ENCODE measurements around the gene PRPSAP1. TPM values are rescaled to one million over a fixed set of nuclear protein-coding genes. Genes with fewer than 3 reads are reported as not detected.

PRPSAP1 gene
- total RNA-seq, 2 experiments from 2014 or later, result 64.2 to 74.1 TPM

DNA sequence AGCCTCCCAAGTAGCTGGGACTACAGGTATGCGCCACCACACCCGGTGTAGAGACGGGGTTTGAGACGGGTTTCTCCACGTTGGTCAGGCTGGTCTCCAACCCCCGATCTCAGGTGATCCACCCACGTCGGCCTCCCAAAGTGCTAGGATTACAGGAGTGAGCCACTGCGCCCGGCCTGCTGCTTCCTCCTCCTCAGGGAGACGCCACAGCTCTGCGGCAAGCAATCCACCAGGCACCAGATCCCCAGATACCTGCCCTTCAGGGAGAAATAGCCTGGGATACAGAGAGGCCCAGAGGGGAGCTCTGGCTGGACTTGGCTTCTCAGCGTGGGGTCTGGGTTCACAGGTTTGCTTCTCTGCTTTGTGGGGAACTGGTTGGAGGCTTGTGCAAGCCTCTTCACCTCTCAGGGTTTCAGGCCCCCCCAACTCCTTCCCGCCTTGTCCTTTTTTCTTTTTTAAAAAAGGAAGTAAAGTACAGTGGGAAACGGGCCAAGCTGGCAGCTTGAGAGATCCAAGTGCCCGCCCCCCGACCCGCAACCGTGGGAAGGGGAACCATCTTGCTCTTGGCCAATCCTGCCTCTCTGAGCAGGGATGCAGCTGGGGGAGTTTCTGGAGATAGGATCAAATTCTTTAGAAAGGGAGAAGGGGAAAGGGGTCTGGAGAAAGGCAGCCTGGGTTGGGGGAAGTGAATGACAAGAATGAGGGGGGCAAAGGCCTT is 28.1 kb upstream of the PRPSAP1 start:
- ChIA-PET CTCF (interaction anchor here (0.8 to 10.3 kb wide), 4 partner anchors 8 to 28 kb away, joined by 3 to 124 read pairs (median 4); partner anchors contain the start of gene PRPSAP1), POLR2A (interaction anchor here (0.8 kb wide), 1 partner anchor 29 kb away, joined by 4 read pairs; no protein-coding TSS in a partner anchor)
- H3K4me3 Mint-ChIP-seq, result peak overlapping the region; percentile 40
- DNase-seq (no peak), ATAC-seq (no peak)
- H3K27ac Mint-ChIP-seq, result no peak overlapping the region
- H3K36me3 Mint-ChIP-seq (ENCODE audit: low read depth), result no peaks in the 10 kb centered on the region
- H3K9me3 Mint-ChIP-seq (ENCODE audit: insufficient read depth), result no peaks in the 10 kb centered on the region
- H3K4me1 Mint-ChIP-seq (ENCODE audit: low read depth), result peaks cover 26% of the 10 kb centered on the region
- H3K27me3 Mint-ChIP-seq (ENCODE audit: low read depth), result no peaks in the 10 kb centered on the region

DNA sequence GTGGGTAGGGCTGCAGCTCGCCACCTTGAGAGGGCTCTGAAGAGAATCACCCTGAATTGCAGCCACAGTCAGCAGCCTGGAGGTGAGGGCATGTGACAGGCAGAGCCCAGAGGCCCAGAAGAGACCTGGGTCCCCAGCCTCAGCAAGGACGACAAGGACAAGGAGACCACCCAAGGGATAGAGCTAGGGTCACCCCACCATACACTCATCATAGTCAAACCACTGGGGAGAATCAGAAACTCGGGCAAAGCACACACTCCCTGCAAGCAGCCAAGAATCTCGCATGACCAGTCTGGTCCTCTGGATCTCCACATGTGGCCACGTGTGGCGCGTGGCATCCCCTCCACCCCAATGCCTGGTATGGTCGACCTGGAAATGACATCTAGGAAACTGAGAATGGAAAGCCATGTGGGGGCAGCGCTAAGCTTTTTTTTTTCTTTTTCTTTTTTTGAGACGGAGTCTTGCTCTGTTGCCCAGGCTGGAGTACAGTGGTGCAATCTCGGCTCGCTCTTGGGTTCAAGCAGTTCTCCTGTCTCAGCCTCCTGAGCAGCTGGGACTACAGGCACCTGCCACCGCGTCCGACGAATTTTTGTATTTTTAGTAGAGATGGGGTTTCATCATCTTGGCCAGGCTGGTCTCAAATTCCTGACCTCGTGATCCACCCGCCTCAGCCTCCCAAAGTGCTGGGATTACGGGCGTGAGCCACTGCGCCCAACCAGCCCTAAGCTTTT is 26.1 kb upstream of the PRPSAP1 start:
- ATAC-seq, result no peak
- CTCF ChIA-PET, result interaction anchor here (2.1 to 10.3 kb wide), 2 partner anchors 17 to 76 kb away, joined by 10 to 124 read pairs; no protein-coding TSS in a partner anchor
- no peak overlapping the region for H3K4me3 Mint-ChIP-seq
- peaks cover 15% of the 10 kb centered on the region for H3K4me1 Mint-ChIP-seq (ENCODE audit: low read depth)
- H3K36me3 Mint-ChIP-seq (ENCODE audit: low read depth), result no peaks in the 10 kb centered on the region
- DNase-seq, result no peak
- no peak overlapping the region for H3K27ac Mint-ChIP-seq
- no peaks in the 10 kb centered on the region for H3K9me3 Mint-ChIP-seq (ENCODE audit: insufficient read depth)
- peaks cover 3% of the 10 kb centered on the region for H3K27me3 Mint-ChIP-seq (ENCODE audit: low read depth)
- POLR2A ChIA-PET, result interaction anchor here (1.2 kb wide), 1 partner anchor 26 kb away, joined by 5 read pairs; the partner anchor contains the start of gene PRPSAP1

DNA sequence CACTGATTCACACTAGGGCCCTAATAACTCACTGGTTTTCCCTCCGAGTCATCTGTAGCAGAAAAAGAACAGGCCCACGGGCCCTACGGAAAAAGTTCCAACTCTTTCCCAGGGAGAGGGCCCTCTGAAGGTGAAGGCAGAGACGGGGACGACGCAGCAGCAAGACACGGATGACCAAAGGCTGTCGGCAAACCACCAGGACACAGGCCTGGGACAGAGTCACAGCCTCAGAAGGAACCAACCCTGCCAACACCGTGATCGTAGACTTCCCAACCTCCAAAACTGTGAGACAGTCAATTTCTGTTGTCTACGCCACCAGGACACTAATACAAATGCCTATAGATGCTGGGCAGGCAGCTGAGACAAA is 25.5 kb upstream of the PRPSAP1 start:
- no peaks in the 10 kb centered on the region for H3K36me3 Mint-ChIP-seq (ENCODE audit: low read depth)
- H3K9me3 Mint-ChIP-seq (ENCODE audit: insufficient read depth), result no peaks in the 10 kb centered on the region
- H3K27me3 Mint-ChIP-seq (ENCODE audit: low read depth), result peaks cover 3% of the 10 kb centered on the region
- H3K4me3 Mint-ChIP-seq, result no peak overlapping the region
- POLR2A ChIA-PET, result no interaction called here
- DNase-seq (no peak), ATAC-seq (no peak)
- no peak overlapping the region for H3K27ac Mint-ChIP-seq
- peaks cover 15% of the 10 kb centered on the region for H3K4me1 Mint-ChIP-seq (ENCODE audit: low read depth)
- CTCF ChIA-PET, result interaction anchor here (2.1 kb wide), 1 partner anchor 76 kb away, joined by 10 read pairs; no protein-coding TSS in a partner anchor

DNA sequence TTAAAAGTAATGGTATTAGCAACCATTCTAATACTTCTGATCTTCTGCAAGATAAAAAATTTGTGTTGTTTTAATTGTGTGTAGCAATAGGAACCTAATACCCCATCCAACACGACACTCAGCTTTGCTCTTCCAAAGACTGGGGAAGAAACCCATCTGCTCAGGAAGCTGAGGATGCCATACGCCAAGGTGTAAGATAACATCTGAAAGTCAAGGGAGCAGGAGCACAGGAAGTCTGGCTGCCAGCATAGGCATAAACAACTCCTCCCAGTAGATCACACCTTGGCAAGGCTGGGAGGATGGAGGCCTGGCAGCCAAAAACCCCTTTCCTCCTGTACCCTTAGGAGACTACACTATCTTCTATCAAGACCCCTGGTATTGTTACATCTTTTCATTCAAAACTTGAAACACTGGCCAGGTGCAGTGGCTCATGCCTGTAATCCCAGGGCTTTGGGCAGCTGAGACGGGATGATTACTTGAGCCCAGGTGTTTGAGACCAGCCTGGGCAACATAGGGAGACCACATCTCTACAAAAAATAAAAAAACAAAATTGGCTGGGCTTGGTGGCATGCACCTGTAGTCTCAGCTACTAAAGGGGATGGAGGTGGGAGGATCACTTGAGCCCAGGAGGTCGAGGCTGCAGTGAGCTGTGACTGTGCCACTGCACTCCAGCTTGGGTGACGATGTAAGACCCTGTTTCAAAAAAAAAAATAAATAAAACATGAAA is 25.0 kb upstream of the PRPSAP1 start:
- Mint-ChIP-seq H3K27me3 (ENCODE audit: low read depth) (peaks cover 3% of the 10 kb centered on the region), H3K36me3 (ENCODE audit: low read depth) (no peaks in the 10 kb centered on the region), H3K27ac (no peak overlapping the region), H3K9me3 (ENCODE audit: insufficient read depth) (no peaks in the 10 kb centered on the region), H3K4me3 (no peak overlapping the region), H3K4me1 (ENCODE audit: low read depth) (peaks cover 13% of the 10 kb centered on the region)
- no peak for ATAC-seq
- DNase-seq, result no peak
- CTCF ChIA-PET, result no interaction called here
- POLR2A ChIA-PET, result interaction anchor here (0.6 kb wide), 1 partner anchor 331 kb away, joined by 6 read pairs; no protein-coding TSS in a partner anchor

DNA sequence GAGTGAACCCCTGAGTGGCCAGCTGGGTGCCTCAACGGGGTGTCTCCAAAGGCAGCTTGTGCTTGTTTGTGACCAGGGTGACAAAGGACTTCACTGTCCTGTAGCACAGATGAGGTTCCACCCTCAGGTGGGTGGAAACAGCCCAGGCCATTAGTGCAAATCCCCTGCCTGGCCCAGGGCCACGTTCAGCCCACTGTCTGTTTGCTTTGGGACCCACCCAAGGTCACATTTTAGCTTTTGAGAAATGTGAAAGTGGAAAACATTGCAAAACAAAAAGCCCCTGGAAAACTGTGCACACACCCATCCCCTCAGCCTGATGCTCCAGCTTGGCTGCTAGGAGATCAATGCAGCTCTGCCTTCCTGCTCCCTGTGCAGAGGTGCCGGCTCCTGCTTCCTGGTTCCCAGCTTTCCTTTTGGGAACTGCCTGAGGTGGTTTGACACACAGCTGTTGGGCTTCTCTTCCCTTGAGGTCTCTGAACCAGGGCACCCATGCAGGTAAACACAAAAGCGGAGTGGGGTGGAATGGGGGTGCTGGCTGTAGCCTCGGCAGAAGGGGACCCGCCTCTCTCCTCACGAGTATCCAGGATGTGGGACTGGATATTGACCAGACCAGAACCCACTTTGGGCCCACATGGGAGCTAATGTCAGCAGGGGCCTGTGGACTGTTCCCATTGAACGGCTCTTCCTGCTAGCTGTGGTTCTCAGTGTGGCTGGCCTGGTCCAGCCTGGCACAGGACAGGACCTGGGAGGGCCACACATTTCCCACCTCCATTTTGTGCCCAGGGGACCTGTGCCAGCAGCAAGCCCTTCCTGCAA is 22.8 kb upstream of the PRPSAP1 start:
- ChIA-PET POLR2A (interaction anchor here (0.8 to 1.1 kb wide), 2 partner anchors 9 to 12 kb away, joined by 3 to 5 read pairs; no protein-coding TSS in a partner anchor), CTCF (interaction anchor here (0.8 to 1.6 kb wide), 4 partner anchors 9 to 49 kb away, joined by 3 to 8 read pairs (median 6); no protein-coding TSS in a partner anchor)
- DNase-seq (no peak), ATAC-seq (no peak)
- Mint-ChIP-seq H3K4me1 (ENCODE audit: low read depth) (peaks cover 5% of the 10 kb centered on the region), H3K36me3 (ENCODE audit: low read depth) (no peaks in the 10 kb centered on the region), H3K27ac (no peak overlapping the region), H3K9me3 (ENCODE audit: insufficient read depth) (no peaks in the 10 kb centered on the region), H3K4me3 (no peak overlapping the region), H3K27me3 (ENCODE audit: low read depth) (peaks cover 3% of the 10 kb centered on the region)

DNA sequence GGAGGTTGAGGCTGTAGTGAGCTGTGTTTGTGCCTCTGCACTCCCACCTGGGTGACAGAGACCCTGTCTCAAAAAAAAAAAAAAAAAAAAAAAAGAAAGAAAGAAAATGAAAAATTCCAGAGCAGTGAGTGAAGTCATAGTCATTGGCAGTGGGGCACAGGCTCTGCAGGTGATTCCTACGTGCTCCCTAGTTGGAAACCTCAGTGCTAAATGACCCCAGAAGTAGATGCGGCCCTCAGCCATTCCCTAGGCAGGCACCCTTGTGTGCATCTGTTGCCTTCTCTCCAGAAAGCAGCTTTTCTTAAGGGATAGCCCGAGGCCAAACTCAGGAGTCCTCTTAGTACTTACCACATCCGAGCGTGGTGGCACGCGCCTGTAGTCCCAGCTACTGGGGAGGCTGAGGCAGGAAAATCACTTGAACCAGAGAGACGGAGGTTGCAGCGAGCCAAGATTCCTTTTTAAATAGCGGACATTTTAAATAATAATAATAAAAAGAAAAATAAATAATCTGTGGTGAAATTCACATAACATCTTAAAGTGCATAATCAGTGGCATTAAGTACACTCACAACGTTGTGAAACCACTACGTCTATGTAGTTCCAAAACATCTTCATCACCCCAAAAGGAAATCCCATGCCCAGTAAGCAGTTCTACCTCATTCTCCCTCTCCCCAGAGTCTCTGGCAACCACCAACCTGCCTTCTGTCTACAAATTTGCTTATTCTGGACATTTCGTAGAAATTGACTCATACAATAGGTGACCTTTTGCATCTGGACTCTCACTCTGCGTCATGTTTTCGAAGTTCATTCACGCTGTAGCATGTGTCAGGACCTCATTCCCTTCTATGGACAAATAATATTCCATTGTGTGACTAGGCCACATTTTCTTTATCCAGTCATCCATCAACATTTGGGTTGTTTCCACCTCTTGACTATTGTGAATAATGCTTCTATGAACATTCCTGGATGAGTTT is 18.2 kb upstream of the PRPSAP1 start:
- ChIA-PET CTCF (interaction anchor here (2.5 kb wide), 1 partner anchor 14 kb away, joined by 9 read pairs; no protein-coding TSS in a partner anchor), POLR2A (no interaction called here)
- ATAC-seq, result no peak
- Mint-ChIP-seq H3K27me3 (ENCODE audit: low read depth) (peaks cover 3% of the 10 kb centered on the region), H3K36me3 (ENCODE audit: low read depth) (no peaks in the 10 kb centered on the region), H3K9me3 (ENCODE audit: insufficient read depth) (no peaks in the 10 kb centered on the region), H3K4me3 (no peak overlapping the region), H3K4me1 (ENCODE audit: low read depth) (no peaks in the 10 kb centered on the region), H3K27ac (no peak overlapping the region)
- no peak for DNase-seq

DNA sequence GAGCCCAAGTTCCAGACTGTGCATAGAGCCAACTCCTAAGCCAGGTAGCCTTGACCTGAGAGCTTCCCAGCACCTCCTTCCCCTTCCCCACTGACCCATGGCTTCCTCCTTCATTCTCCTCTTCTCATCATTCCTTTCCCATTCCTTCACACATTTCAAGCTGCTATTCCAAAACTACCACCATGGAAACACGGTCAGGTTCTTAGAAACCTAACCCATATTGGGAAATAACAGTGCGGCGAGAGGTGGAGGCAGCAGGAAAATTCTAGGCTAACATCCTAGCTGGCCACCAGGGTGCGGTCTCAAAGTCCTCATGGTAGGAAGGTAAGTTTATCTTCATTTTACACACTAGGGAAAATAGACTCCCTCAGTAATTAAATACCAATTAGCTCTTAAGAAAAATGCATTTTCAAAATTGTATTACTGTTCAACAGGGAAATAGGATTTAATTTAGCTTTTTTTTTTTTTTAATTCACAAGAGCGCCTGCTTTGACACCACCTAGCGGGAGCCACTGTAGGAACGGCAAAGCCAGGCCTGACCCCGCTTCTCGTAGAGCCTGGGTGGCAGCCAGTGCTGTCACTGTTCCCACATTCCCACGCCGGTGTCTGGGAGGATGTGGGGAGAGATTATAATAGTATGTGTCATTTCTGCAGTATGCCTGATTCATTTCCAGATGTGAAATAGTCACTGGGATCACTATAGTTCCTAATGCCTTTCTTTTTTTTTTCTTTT is 16.7 kb upstream of the PRPSAP1 start:
- Mint-ChIP-seq H3K27me3 (ENCODE audit: low read depth) (peaks cover 2% of the 10 kb centered on the region), H3K4me3 (no peak overlapping the region), H3K27ac (no peak overlapping the region), H3K4me1 (ENCODE audit: low read depth) (no peaks in the 10 kb centered on the region), H3K36me3 (ENCODE audit: low read depth) (no peaks in the 10 kb centered on the region), H3K9me3 (ENCODE audit: insufficient read depth) (no peaks in the 10 kb centered on the region)
- no peak for DNase-seq
- ATAC-seq, result no peak
- POLR2A ChIA-PET, result interaction anchor here (0.6 to 0.7 kb wide), 2 partner anchors 28 to 59 kb away, joined by 3 read pairs; no protein-coding TSS in a partner anchor
- CTCF ChIA-PET, result interaction anchor here (0.8 to 2.5 kb wide), 4 partner anchors 15 to 28 kb away, joined by 4 to 9 read pairs (median 6); partner anchors contain the start of gene PRPSAP1

DNA sequence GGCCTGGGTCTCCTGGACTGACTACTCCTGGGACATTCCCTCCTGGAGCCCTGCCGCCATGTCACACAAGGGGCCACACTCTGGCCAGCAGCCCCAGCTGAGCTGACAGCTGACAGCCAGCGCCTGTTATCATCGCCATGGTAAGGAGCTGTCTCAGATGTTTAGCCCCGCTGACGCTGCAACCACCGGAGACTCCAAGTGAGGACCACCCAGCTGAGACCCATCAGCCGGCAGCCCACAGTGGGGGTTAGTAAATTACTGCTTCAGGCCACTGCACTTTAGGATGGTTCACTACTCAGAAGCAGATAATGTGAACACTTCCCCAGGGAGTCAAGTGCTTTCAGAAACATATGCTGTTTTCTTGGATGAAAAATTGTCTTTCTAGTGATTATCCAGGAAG is 16.1 kb upstream of the PRPSAP1 start:
- Mint-ChIP-seq H3K36me3 (ENCODE audit: low read depth) (no peaks in the 10 kb centered on the region), H3K4me3 (no peak overlapping the region)
- POLR2A ChIA-PET, result interaction anchor here (0.7 kb wide), 1 partner anchor 28 kb away, joined by 3 read pairs; no protein-coding TSS in a partner anchor

DNA sequence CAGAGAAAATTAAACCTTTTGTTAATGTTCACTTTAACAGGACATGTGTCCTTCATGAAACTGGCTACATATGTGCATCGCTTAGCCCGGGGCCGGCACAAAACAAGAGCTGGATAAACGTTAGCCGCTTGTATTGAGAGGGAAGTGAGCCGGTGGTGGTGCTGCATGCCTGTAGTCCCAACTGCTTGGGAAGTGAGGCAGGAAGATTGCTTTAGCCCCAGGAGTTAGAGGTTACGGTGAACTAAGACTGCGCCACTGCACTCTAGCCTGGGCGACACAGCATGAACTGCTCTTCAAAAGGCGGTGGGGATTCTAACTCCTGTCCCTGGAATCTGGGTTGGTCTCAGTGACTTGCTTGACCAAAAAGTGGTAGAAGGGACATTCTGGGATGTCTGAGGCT is 15.7 kb upstream of the PRPSAP1 start:
- no peaks in the 10 kb centered on the region for H3K36me3 Mint-ChIP-seq (ENCODE audit: low read depth)
- no peak overlapping the region for H3K4me3 Mint-ChIP-seq
- ATAC-seq (no peak), DNase-seq (no peak)
- H3K27ac Mint-ChIP-seq, result no peak overlapping the region
- no peaks in the 10 kb centered on the region for H3K9me3 Mint-ChIP-seq (ENCODE audit: insufficient read depth)
- ChIA-PET CTCF (interaction anchor here (2.3 to 2.5 kb wide), 2 partner anchors 16 to 29 kb away, joined by 7 to 9 read pairs; no protein-coding TSS in a partner anchor), POLR2A (no interaction called here)
- H3K27me3 Mint-ChIP-seq (ENCODE audit: low read depth), result no peaks in the 10 kb centered on the region
- no peaks in the 10 kb centered on the region for H3K4me1 Mint-ChIP-seq (ENCODE audit: low read depth)

More for the DNA sequence above, 16.1 kb upstream of the PRPSAP1 start:
- Mint-ChIP-seq H3K27me3 (ENCODE audit: low read depth) (no peaks in the 10 kb centered on the region), H3K9me3 (ENCODE audit: insufficient read depth) (no peaks in the 10 kb centered on the region), H3K4me1 (ENCODE audit: low read depth) (no peaks in the 10 kb centered on the region), H3K27ac (no peak overlapping the region)
- CTCF ChIA-PET, result interaction anchor here (0.8 to 2.5 kb wide), 4 partner anchors 16 to 28 kb away, joined by 4 to 9 read pairs (median 6); partner anchors contain the start of gene PRPSAP1
- DNase-seq (no peak), ATAC-seq (no peak)

All from activated CD8-positive, alpha-beta T cell treated with anti-CD3 and anti-CD28 coated beads, Interleukin-2, amount 10 ng/mL, durations not matched to agents 7 days and 5 days (primary cell).